PC-3 (cell line): ENCODE results near the gene TMEM91.

Experiments used
- CTCF ChIP-seq: fragments of 300-600 bp; sonication (generic); conservative IDR thresholded peaks from 2 replicates; pipeline ENCODE4 v1.5.1; 2017; ENCODE audit warnings: antibody characterized with exemption, low read depth, mild to moderate bottlenecking, low read length
- EZH2 ChIP-seq: fragments of 300-600 bp; sonication (generic); IDR thresholded peaks from one replicate; pipeline ENCODE4 v1.6.1; 2017; ENCODE audit warnings: antibody characterized with exemption, mild to moderate bottlenecking, low read length; ENCODE audit not compliant: unreplicated experiment
- EZH2phosphoT487 ChIP-seq: fragments of 300-600 bp; sonication (generic); IDR thresholded peaks from 2 replicates; pipeline ENCODE4 v1.6.1; 2018; ENCODE audit warnings: mild to moderate bottlenecking, antibody characterized with exemption, low read length, borderline replicate concordance

GRCh38 chr19:41421314-41421713, 45.0 kb downstream of the TMEM91 start:
- TF ChIP-seq EZH2 = no peak
- TF ChIP-seq CTCF = no peak
- TF ChIP-seq EZH2phosphoT487 = no peak
